A673 (cell line): ENCODE data around the gene CTPS2. TPM values are rescaled to one million over a fixed set of nuclear protein-coding genes. Genes with fewer than 3 reads are reported as not detected.

ENCODE experiments used
- BruUV-seq: library from RNA; stranded (reverse); fragments of 400-500 nt; replicated peaks from 2 replicates; lab custom pipeline; 2021; lab: Mats Ljungman, UMichigan
- CTCF ChIA-PET: fragments of 300-600 bp; sonication (Branson Sonifier 250); formaldehyde crosslinking; loops from one replicate; lab custom pipeline; 2022; ENCODE audit warnings: antibody characterized with exemption; lab: Charles Lee
- POLR2A ChIA-PET: fragments of 300-600 bp; sonication (Branson Sonifier 250); formaldehyde crosslinking; loops from one replicate; lab custom pipeline; 2022; ENCODE audit warnings: antibody characterized with exemption; ENCODE audit not compliant: low non-redundant PET; lab: Charles Lee
- DNase-seq: peaks from one replicate; pipeline ENCODE4 v3.0.0-alpha.2; 2015; ENCODE audit warnings: low spot score
- H3K27ac ChIP-seq: fragments of 200-600 bp; sonication (generic); 2 replicates; pipeline ENCODE4 v1.5.1; 2016; ENCODE audit warnings: mixed run types, low read depth, mild to moderate bottlenecking, mixed read lengths, antibody characterized with exemption, low read length; ENCODE audit not compliant: poor library complexity, severe bottlenecking
- H3K27me3 ChIP-seq: fragments of 200-600 bp; sonication (generic); replicated peaks from 2 replicates; pipeline ENCODE4 v1.6.1; 2017; ENCODE audit warnings: mixed run types, low read depth, mild to moderate bottlenecking, mixed read lengths, antibody characterized with exemption, low read length; ENCODE audit not compliant: insufficient read depth, poor library complexity
- H3K36me3 ChIP-seq: fragments of 200-600 bp; sonication (generic); 2 replicates; pipeline ENCODE4 v1.6.1; 2016; ENCODE audit warnings: mixed run types, mild to moderate bottlenecking, mixed read lengths, antibody characterized with exemption, low read length; ENCODE audit not compliant: insufficient read depth, poor library complexity, severe bottlenecking
- H3K4me1 ChIP-seq: fragments of 200-600 bp; sonication (generic); 2 replicates; pipeline ENCODE4 v1.6.1; 2017; ENCODE audit warnings: mixed run types, mild to moderate bottlenecking, mixed read lengths, antibody characterized with exemption, low read length; ENCODE audit not compliant: insufficient read depth, poor library complexity, severe bottlenecking
- H3K4me3 ChIP-seq: fragments of 200-600 bp; sonication (generic); 2 replicates; pipeline ENCODE4 v1.5.1; 2016; ENCODE audit warnings: low read depth, mixed run types, mild to moderate bottlenecking, mixed read lengths, low read length; ENCODE audit not compliant: poor library complexity, severe bottlenecking
- H3K9me3 ChIP-seq: fragments of 200-600 bp; sonication (generic); 2 replicates; pipeline ENCODE4 v1.6.1; 2016; ENCODE audit warnings: mixed run types, low read depth, mild to moderate bottlenecking, mixed read lengths, antibody characterized with exemption, low read length; ENCODE audit not compliant: poor library complexity, severe bottlenecking
- CTCF ChIP-seq: fragments of 300-800, 200-600 bp; sonication (generic); conservative IDR thresholded peaks from 2 replicates; pipeline ENCODE4 v1.5.1; 2017; ENCODE audit warnings: low read depth, mild to moderate bottlenecking, antibody characterized with exemption, low read length, moderate library complexity, mixed read lengths
- EZH2 ChIP-seq: fragments of 200-600 bp; sonication (generic); IDR thresholded peaks from 2 replicates; pipeline ENCODE4 v1.6.1; 2017; ENCODE audit warnings: borderline replicate concordance, low read depth, mild to moderate bottlenecking, mixed read lengths, antibody characterized with exemption, low read length; ENCODE audit not compliant: poor library complexity, severe bottlenecking
- intact Hi-C: fragments of 100-400 bp; cut with micrococcal nuclease; formaldehyde crosslinking; loops from one replicate; pipeline ENCODE4 v1.10.0; 2022; ENCODE audit not compliant: unreplicated experiment
- total RNA-seq: library from RNA; stranded (reverse); gene quantifications from 2 replicates; pipeline ENCODE4 v1.2.3, GENCODE V29; 2021

The CTPS2 gene
- total RNA-seq, 1 experiment from 2014 or later, result 15.6 TPM

DNA sequence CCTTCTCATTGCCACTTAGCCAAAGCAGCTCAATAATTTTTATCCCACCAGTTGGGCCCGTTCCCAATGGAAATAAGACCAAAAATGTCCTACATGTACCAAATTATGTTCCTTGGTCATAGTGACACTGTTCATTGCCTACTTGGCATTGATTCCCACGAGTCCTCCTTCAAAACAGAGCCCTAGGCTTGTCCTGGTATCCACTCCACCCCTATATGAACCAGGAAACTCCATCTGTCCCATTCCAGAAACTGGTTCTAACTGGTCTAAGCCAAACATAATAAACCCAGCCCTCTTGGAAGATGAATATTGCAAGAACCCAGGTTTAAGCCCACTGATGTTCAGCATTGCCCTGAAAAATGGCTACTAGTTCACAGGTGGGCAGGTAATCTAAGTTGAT, 93.4 kb downstream of the CTPS2 start:
- ChIA-PET CTCF (no interaction called here), POLR2A (no interaction called here)
- H3K27me3 ChIP-seq, result peaks cover 3% of the 10 kb centered on the region
- no peak for DNase-seq
- no TSS peak for BruUV-seq
- TF ChIP-seq EZH2 (no peak), CTCF (no peak)
- intact Hi-C loops, result no loop called here
- no peak overlapping the region for H3K4me3 ChIP-seq
- H3K36me3 ChIP-seq, result no peaks in the 10 kb centered on the region
- H3K4me1 ChIP-seq, result no peaks in the 10 kb centered on the region
- H3K27ac ChIP-seq, result no peak overlapping the region
- H3K9me3 ChIP-seq, result no peaks in the 10 kb centered on the region

GRCh38 chrX:16618422-16618821, 94.0 kb downstream of the CTPS2 start:
- CTCF ChIA-PET, result no interaction called here

DNA sequence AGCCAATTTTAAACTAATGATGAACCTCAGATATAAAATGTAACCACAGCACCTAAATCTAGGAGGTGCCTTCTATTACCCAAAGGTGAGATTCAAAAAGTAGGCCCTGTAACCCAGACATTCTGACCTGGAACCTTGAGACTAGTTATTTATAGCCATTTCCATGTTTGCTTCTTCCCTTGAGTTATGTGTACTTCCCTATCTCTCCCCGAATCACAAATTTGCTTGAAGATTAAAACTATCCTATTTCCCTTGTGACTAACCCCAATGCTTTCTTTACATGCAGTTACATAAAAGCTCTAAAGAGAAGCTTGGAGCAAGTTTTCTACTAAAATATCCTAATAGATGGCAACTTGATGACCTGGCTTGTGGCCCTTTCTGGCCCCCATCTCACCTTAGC, 95.1 kb downstream of the CTPS2 start:
- POLR2A ChIA-PET, result no interaction called here
- no peaks in the 10 kb centered on the region for H3K9me3 ChIP-seq
- intact Hi-C loops, result no loop called here
- H3K36me3 ChIP-seq, result no peaks in the 10 kb centered on the region
- H3K27ac ChIP-seq, result no peak overlapping the region
- TF ChIP-seq CTCF, result no peak
- DNase-seq, result no peak
- CTCF ChIA-PET, result no interaction called here
- peaks cover 3% of the 10 kb centered on the region for H3K27me3 ChIP-seq
- peaks cover 6% of the 10 kb centered on the region for H3K4me1 ChIP-seq
- no peak overlapping the region for H3K4me3 ChIP-seq
- BruUV-seq, result no TSS peak

More at GRCh38 chrX:16618422-16618821, 94.0 kb downstream of the CTPS2 start:
- TF ChIP-seq EZH2, result no peak
- no peak for TF ChIP-seq CTCF
- POLR2A ChIA-PET, result no interaction called here
- no TSS peak for BruUV-seq
- Histone ChIP-seq H3K27me3 (peaks cover 3% of the 10 kb centered on the region), H3K4me3 (no peak overlapping the region), H3K4me1 (no peaks in the 10 kb centered on the region), H3K27ac (no peak overlapping the region), H3K36me3 (no peaks in the 10 kb centered on the region), H3K9me3 (no peaks in the 10 kb centered on the region)
- DNase-seq, result no peak
- intact Hi-C loops, result no loop called here
